MCF 10A (cell line): ENCODE data around the gene MAP4K5. TPM values are rescaled to one million over a fixed set of nuclear protein-coding genes. Genes with fewer than 3 reads are reported as not detected.

ENCODE experiments used
- BruUV-seq: library from RNA; stranded (reverse); fragments of 400-500 nt; replicated peaks from 2 replicates; lab custom pipeline; 2021; lab: Mats Ljungman, UMichigan
- CTCF ChIA-PET: fragments of 300-600 bp; sonication (Branson Sonifier 250); formaldehyde crosslinking; extraction: SDS; loops from one replicate; lab custom pipeline; 2021; ENCODE audit warnings: antibody characterized with exemption, inconsistent platforms; lab: Yijun Ruan, JAX
- POLR2A ChIA-PET: fragments of 300-600, 350-650 bp; sonication (Branson Sonifier 250); formaldehyde crosslinking; extraction: SDS; loops from one replicate; lab custom pipeline; 2020; ENCODE audit warnings: antibody characterized with exemption, inconsistent platforms; lab: Yijun Ruan, JAX
- DNase-seq: peaks from one replicate; pipeline ENCODE4 v3.0.0-alpha.2; 2018; ENCODE audit not compliant: unreplicated experiment
- H3K27ac Mint-ChIP-seq: one replicate; pipeline ENCODE4 v1.8.0; 2022; ENCODE audit warnings: mild to moderate bottlenecking, low read depth, mixed read lengths; ENCODE audit not compliant: unreplicated experiment
- H3K27me3 Mint-ChIP-seq: one replicate; pipeline ENCODE4 v1.8.0; 2022; ENCODE audit warnings: mixed read lengths; ENCODE audit not compliant: insufficient read depth, unreplicated experiment
- H3K36me3 Mint-ChIP-seq: one replicate; pipeline ENCODE4 v1.8.0; 2022; ENCODE audit warnings: mild to moderate bottlenecking, moderate library complexity, mixed read lengths; ENCODE audit not compliant: insufficient read depth, unreplicated experiment
- H3K4me1 Mint-ChIP-seq: one replicate; pipeline ENCODE4 v1.8.0; 2022; ENCODE audit warnings: mixed read lengths; ENCODE audit not compliant: insufficient read depth, unreplicated experiment
- H3K4me3 Mint-ChIP-seq: one replicate; pipeline ENCODE4 v1.8.0; 2022; ENCODE audit warnings: mild to moderate bottlenecking, moderate library complexity, mixed read lengths; ENCODE audit not compliant: unreplicated experiment
- H3K9me3 Mint-ChIP-seq: one replicate; pipeline ENCODE4 v1.8.0; 2022; ENCODE audit warnings: mixed read lengths; ENCODE audit not compliant: unreplicated experiment
- CTCF ChIP-seq: fragments of 200-600 bp; IDR thresholded peaks from one replicate; pipeline ENCODE4 v1.8.0; 2022; ENCODE audit warnings: antibody characterized with exemption, mild to moderate bottlenecking; ENCODE audit not compliant: unreplicated experiment
- intact Hi-C: fragments of 100-400 bp; cut with micrococcal nuclease; formaldehyde crosslinking; loops from 2 replicates; pipeline ENCODE4 v1.14.1; 2022
- total RNA-seq: library from RNA; stranded (reverse); gene quantifications from 2 replicates; pipeline ENCODE4 v1.2.3, GENCODE V29; 2022

The MAP4K5 gene
- total RNA-seq, 1 experiment from 2014 or later: 45.7 TPM

- Mint-ChIP-seq H3K27me3 (no peaks in the 10 kb centered on the region), H3K4me1 (no peaks in the 10 kb centered on the region), H3K36me3 (no peaks in the 10 kb centered on the region), H3K27ac (peak overlapping the region; percentile 5), H3K9me3 (no peaks in the 10 kb centered on the region), H3K4me3 (no peak overlapping the region)
- ChIA-PET CTCF (interaction anchor here (0.9 kb wide), 1 partner anchor 63 kb away, joined by 3 read pairs; no protein-coding TSS in a partner anchor), POLR2A (no interaction called here)
- TF ChIP-seq CTCF: no peak
- intact Hi-C loops: no loop called here
- no TSS peak for BruUV-seq
- DNase-seq: no peak
These were observed 148.6 kb downstream of the MAP4K5 start for GRCh38 chr14:50383618-50384225.

- no peaks in the 10 kb centered on the region for H3K9me3 Mint-ChIP-seq
- no peak for TF ChIP-seq CTCF
- ChIA-PET POLR2A (interaction anchor here (1.0 kb wide), 1 partner anchor 15 kb away, joined by 3 read pairs; the partner anchor contains the start of gene CDKL1), CTCF (no interaction called here)
- no TSS peak for BruUV-seq
- H3K36me3 Mint-ChIP-seq: no peaks in the 10 kb centered on the region
- no peak overlapping the region for H3K4me3 Mint-ChIP-seq
- intact Hi-C loops: no loop called here
- H3K27me3 Mint-ChIP-seq: no peaks in the 10 kb centered on the region
- no peak for DNase-seq
- H3K27ac Mint-ChIP-seq: no peak overlapping the region
- no peaks in the 10 kb centered on the region for H3K4me1 Mint-ChIP-seq
These were observed 150.5 kb downstream of the MAP4K5 start for GRCh38 chr14:50381823-50382287.

GRCh38 chr14:50381008-50381407 lies 151.4 kb downstream of the MAP4K5 start:
- no peak for DNase-seq
- Mint-ChIP-seq H3K27ac (no peak overlapping the region), H3K4me1 (no peaks in the 10 kb centered on the region), H3K36me3 (no peaks in the 10 kb centered on the region), H3K9me3 (no peaks in the 10 kb centered on the region), H3K4me3 (no peak overlapping the region), H3K27me3 (no peaks in the 10 kb centered on the region)
- intact Hi-C loops: no loop called here
- TF ChIP-seq CTCF: no peak
- CTCF ChIA-PET: no interaction called here
- BruUV-seq: no TSS peak
- POLR2A ChIA-PET: interaction anchor here (1.0 kb wide), 1 partner anchor 16 kb away, joined by 3 read pairs; the partner anchor contains the start of gene CDKL1

GRCh38 chr14:50380455-50380854 lies 151.9 kb downstream of the MAP4K5 start:
- no peaks in the 10 kb centered on the region for H3K27me3 Mint-ChIP-seq
- no peak overlapping the region for H3K4me3 Mint-ChIP-seq
- no peaks in the 10 kb centered on the region for H3K36me3 Mint-ChIP-seq
- H3K27ac Mint-ChIP-seq: no peak overlapping the region
- no TSS peak for BruUV-seq
- POLR2A ChIA-PET: interaction anchor here (0.7 kb wide), 1 partner anchor 433 kb away, joined by 4 read pairs; no protein-coding TSS in a partner anchor
- H3K4me1 Mint-ChIP-seq: no peaks in the 10 kb centered on the region
- CTCF ChIA-PET: interaction anchor here (0.9 kb wide), 1 partner anchor 12 kb away, joined by 3 read pairs; no protein-coding TSS in a partner anchor
- intact Hi-C loops: no loop called here
- no peak for TF ChIP-seq CTCF
- H3K9me3 Mint-ChIP-seq: no peaks in the 10 kb centered on the region
- DNase-seq: no peak
